PFSK-1 (cell line): ENCODE data around the gene CACNG1.

Source experiments
- POLR2AphosphoS5 ChIP-seq: IDR thresholded peaks from 2 replicates; pipeline ENCODE4 v1.6.1; 2012; ENCODE audit warnings: low read depth, mild to moderate bottlenecking, control low read depth, low read length, moderate library complexity
- SIN3A ChIP-seq: IDR thresholded peaks from 2 replicates; pipeline ENCODE4 v1.6.1; 2012; ENCODE audit warnings: mild to moderate bottlenecking, low read length, moderate library complexity, borderline replicate concordance; ENCODE audit not compliant: insufficient read depth
- TAF1 ChIP-seq: IDR thresholded peaks from 2 replicates; pipeline ENCODE4 v1.6.1; 2012; ENCODE audit warnings: low read length, control low read depth, borderline replicate concordance; ENCODE audit not compliant: insufficient read depth
- TF ChIP-seq, protein P1 (sequence below), 2 experiments: IDR thresholded peaks; 2 replicates each; pipeline versions ENCODE4 v1.6.1 to v1.8.0; 2011 to 2012; ENCODE audit warnings: low read depth in 2 of 2, low read length in 2 of 2, control low read depth in 1 of 2, inconsistent platforms in 1 of 2, mild to moderate bottlenecking in 1 of 2, moderate library complexity in 1 of 2; ENCODE audit not compliant: insufficient read depth in 1 of 2

DNA sequence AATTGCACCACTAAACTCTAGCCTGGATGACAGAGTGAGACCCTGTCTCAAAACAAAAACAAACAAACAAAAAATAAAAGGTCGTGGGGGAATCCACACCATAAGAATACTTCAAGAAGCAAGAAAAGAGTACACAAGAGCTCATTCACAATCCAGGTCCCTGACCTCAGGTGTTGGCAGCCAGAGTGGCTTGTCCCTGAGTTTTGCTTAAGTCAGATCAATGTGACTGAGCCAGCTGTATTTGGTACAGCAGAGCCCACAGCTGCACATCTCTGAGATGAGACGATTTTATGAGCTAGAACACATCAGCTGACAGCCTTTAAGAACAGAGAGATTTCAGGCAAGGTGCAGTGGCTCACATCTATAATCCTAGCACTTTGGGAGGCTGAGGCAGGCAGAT lies 22.4 kb downstream of the CACNG1 start:
- no peak for TF ChIP-seq POLR2AphosphoS5
- TF ChIP-seq, protein P1, sequence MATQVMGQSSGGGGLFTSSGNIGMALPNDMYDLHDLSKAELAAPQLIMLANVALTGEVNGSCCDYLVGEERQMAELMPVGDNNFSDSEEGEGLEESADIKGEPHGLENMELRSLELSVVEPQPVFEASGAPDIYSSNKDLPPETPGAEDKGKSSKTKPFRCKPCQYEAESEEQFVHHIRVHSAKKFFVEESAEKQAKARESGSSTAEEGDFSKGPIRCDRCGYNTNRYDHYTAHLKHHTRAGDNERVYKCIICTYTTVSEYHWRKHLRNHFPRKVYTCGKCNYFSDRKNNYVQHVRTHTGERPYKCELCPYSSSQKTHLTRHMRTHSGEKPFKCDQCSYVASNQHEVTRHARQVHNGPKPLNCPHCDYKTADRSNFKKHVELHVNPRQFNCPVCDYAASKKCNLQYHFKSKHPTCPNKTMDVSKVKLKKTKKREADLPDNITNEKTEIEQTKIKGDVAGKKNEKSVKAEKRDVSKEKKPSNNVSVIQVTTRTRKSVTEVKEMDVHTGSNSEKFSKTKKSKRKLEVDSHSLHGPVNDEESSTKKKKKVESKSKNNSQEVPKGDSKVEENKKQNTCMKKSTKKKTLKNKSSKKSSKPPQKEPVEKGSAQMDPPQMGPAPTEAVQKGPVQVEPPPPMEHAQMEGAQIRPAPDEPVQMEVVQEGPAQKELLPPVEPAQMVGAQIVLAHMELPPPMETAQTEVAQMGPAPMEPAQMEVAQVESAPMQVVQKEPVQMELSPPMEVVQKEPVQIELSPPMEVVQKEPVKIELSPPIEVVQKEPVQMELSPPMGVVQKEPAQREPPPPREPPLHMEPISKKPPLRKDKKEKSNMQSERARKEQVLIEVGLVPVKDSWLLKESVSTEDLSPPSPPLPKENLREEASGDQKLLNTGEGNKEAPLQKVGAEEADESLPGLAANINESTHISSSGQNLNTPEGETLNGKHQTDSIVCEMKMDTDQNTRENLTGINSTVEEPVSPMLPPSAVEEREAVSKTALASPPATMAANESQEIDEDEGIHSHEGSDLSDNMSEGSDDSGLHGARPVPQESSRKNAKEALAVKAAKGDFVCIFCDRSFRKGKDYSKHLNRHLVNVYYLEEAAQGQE (IDR thresholded peaks at IDR 0.05; ENCODE audit: insufficient read depth in 1 of 2, low read depth in 2 of 2, low read length in 2 of 2): no peak
- TF ChIP-seq TAF1: no peak
- TF ChIP-seq SIN3A: no peak
